ENCODE results near the gene TRAPPC12. TPM values are rescaled to one million over a fixed set of nuclear protein-coding genes. Genes with fewer than 3 reads are reported as not detected.

The TRAPPC12 gene
- total RNA-seq, 1 experiment from 2014 or later: 72.8 TPM

- no peak for TF ChIP-seq AFF4 (CRISPR knock-in tag; IDR thresholded peaks at IDR 0.05; ENCODE audit: borderline replicate concordance)
- no peak for TF ChIP-seq TCF7 (CRISPR knock-in tag; IDR thresholded peaks at IDR 0.05; ENCODE audit: low read depth)
- TF ChIP-seq CREB1 (CRISPR knock-in tag; IDR thresholded peaks at IDR 0.05): no peak
- TF ChIP-seq NR3C1 (CRISPR knock-in tag; conservative IDR thresholded peaks at IDR 0.05; ENCODE audit: low read depth): no peak
- TF ChIP-seq ATF2 (CRISPR knock-in tag; IDR thresholded peaks at IDR 0.05; ENCODE audit: borderline replicate concordance, low read depth): no peak
- TF ChIP-seq, protein P1, sequence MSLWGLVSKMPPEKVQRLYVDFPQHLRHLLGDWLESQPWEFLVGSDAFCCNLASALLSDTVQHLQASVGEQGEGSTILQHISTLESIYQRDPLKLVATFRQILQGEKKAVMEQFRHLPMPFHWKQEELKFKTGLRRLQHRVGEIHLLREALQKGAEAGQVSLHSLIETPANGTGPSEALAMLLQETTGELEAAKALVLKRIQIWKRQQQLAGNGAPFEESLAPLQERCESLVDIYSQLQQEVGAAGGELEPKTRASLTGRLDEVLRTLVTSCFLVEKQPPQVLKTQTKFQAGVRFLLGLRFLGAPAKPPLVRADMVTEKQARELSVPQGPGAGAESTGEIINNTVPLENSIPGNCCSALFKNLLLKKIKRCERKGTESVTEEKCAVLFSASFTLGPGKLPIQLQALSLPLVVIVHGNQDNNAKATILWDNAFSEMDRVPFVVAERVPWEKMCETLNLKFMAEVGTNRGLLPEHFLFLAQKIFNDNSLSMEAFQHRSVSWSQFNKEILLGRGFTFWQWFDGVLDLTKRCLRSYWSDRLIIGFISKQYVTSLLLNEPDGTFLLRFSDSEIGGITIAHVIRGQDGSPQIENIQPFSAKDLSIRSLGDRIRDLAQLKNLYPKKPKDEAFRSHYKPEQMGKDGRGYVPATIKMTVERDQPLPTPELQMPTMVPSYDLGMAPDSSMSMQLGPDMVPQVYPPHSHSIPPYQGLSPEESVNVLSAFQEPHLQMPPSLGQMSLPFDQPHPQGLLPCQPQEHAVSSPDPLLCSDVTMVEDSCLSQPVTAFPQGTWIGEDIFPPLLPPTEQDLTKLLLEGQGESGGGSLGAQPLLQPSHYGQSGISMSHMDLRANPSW (CRISPR knock-in tag; conservative IDR thresholded peaks at IDR 0.05; ENCODE audit: low read depth): no peak
These were observed 8.3 kb downstream of the TRAPPC12 start (continued) for GRCh38 chr2:3387644-3388411.

- no peak overlapping the region for H3K4me3 Mint-ChIP-seq
- no peak for ATAC-seq
These were observed 8.9 kb downstream of the TRAPPC12 start for GRCh38 chr2:3388412-3388738.

More at GRCh38 chr2:3388412-3388738, 8.9 kb downstream of the TRAPPC12 start:
- CTCF ChIA-PET: no interaction called here
- no peak for DNase-seq (ENCODE audit: low spot score)
- TF ChIP-seq FOXJ3 (CRISPR knock-in tag; IDR thresholded peaks at IDR 0.05; ENCODE audit: borderline replicate concordance) (no peak), CREB1 (CRISPR knock-in tag; IDR thresholded peaks at IDR 0.05) (no peak), ZNF219 (CRISPR knock-in tag; IDR thresholded peaks at IDR 0.05; ENCODE audit: borderline replicate concordance) (no peak), GRHL2 (CRISPR knock-in tag; IDR thresholded peaks at IDR 0.05; ENCODE audit: insufficient replicate concordance, severe bottlenecking) (no peak), HMGA2 (CRISPR knock-in tag; IDR thresholded peaks at IDR 0.05) (no peak), PREB (CRISPR knock-in tag; IDR thresholded peaks at IDR 0.05; ENCODE audit: borderline replicate concordance) (no peak), NR1H2 (CRISPR knock-in tag; IDR thresholded peaks at IDR 0.05) (no peak), TCF7 (CRISPR knock-in tag; IDR thresholded peaks at IDR 0.05; ENCODE audit: low read depth) (no peak), ZNF281 (CRISPR knock-in tag; IDR thresholded peaks at IDR 0.05) (no peak), E2F5 (CRISPR knock-in tag; IDR thresholded peaks at IDR 0.05) (no peak)
- H3K27me3 Mint-ChIP-seq (ENCODE audit: low read depth): no peaks in the 10 kb centered on the region
- H3K9me3 Mint-ChIP-seq: no peaks in the 10 kb centered on the region
- peaks cover 32% of the 10 kb centered on the region for H3K36me3 Mint-ChIP-seq
- no peaks in the 10 kb centered on the region for H3K4me1 Mint-ChIP-seq
- H3K27ac Mint-ChIP-seq: no peak overlapping the region
- POLR2A ChIA-PET: no interaction called here
